Activated CD8-positive, alpha-beta memory T cell treated with anti-CD3 and anti-CD28 coated beads for 36 hours (primary cell): Measurements from ENCODE around the gene AQP6. TPM values are rescaled to one million over a fixed set of nuclear protein-coding genes. Genes with fewer than 3 reads are reported as not detected.

Experiments used
- CTCF ChIA-PET: fragments of 350-600 bp; sonication (Branson Sonifier 250); formaldehyde crosslinking; loops from one replicate; lab custom pipeline; 2021; ENCODE audit warnings: antibody characterized with exemption; lab: Charles Lee
- POLR2A ChIA-PET: fragments of 350-600 bp; sonication (Branson Sonifier 250); formaldehyde crosslinking; loops from one replicate; lab custom pipeline; 2021; ENCODE audit warnings: antibody characterized with exemption; lab: Charles Lee
- total RNA-seq, 2 experiments: library from RNA; stranded (reverse); gene quantifications; one replicate each; pipeline ENCODE4 v1.2.3, GENCODE V29; 2021

The AQP6 gene
- total RNA-seq = not detected

GRCh38 chr12:49972641-49973360, at the start of gene AQP6:
Gene AQP6, plus strand, starts transcription at chr12:49972947. Its CDS starts 227 bp downstream, at chr12:49973174.
- ChIA-PET POLR2A (no interaction called here), CTCF (no interaction called here)

- POLR2A ChIA-PET = no interaction called here
- CTCF ChIA-PET = no interaction called here
Measured at GRCh38 chr12:49923035-49923644, 49.6 kb upstream of the AQP6 start.

GRCh38 chr12:49923880-49924556, 48.7 kb upstream of the AQP6 start:
- POLR2A ChIA-PET = no interaction called here
- CTCF ChIA-PET = no interaction called here

GRCh38 chr12:49924628-49925246, 48.0 kb upstream of the AQP6 start:
- POLR2A ChIA-PET = no interaction called here
- CTCF ChIA-PET = no interaction called here

GRCh38 chr12:49925433-49926204, 47.1 kb upstream of the AQP6 start:
- ChIA-PET CTCF (interaction anchor here (1.0 kb wide), 1 partner anchor 161 kb away, joined by 3 read pairs; no protein-coding TSS in a partner anchor), POLR2A (no interaction called here)

GRCh38 chr12:49928471-49928870, 44.3 kb upstream of the AQP6 start:
- ChIA-PET POLR2A (no interaction called here), CTCF (interaction anchor here (0.6 to 1.5 kb wide), 4 partner anchors 15 to 51 kb away, joined by 3 to 7 read pairs (median 3); no protein-coding TSS in a partner anchor)

- ChIA-PET POLR2A (no interaction called here), CTCF (interaction anchor here (1.1 to 1.5 kb wide), 3 partner anchors 14 to 16 kb away, joined by 3 to 7 read pairs (median 3); no protein-coding TSS in a partner anchor)
Measured at GRCh38 chr12:49929581-49929980, 43.2 kb upstream of the AQP6 start.

- CTCF ChIA-PET = interaction anchor here (1.1 to 1.2 kb wide), 2 partner anchors 15 to 23 kb away, joined by 3 read pairs; no protein-coding TSS in a partner anchor
- POLR2A ChIA-PET = no interaction called here
Measured at GRCh38 chr12:49930515-49931288, 42.0 kb upstream of the AQP6 start.

- CTCF ChIA-PET = interaction anchor here (1.7 to 2.8 kb wide), 2 partner anchors 14 to 35 kb away, joined by 5 to 8 read pairs; no protein-coding TSS in a partner anchor
Measured at GRCh38 chr12:49932023-49932422, 40.7 kb upstream of the AQP6 start.

GRCh38 chr12:49932533-49933130, 40.1 kb upstream of the AQP6 start:
- POLR2A ChIA-PET = no interaction called here
- CTCF ChIA-PET = interaction anchor here (1.7 to 2.8 kb wide), 2 partner anchors 13 to 34 kb away, joined by 5 to 8 read pairs; no protein-coding TSS in a partner anchor

More at GRCh38 chr12:49932023-49932422, 40.7 kb upstream of the AQP6 start:
- POLR2A ChIA-PET = no interaction called here

- POLR2A ChIA-PET = no interaction called here
- CTCF ChIA-PET = interaction anchor here (0.7 to 2.8 kb wide), 3 partner anchors 9 to 170 kb away, joined by 4 to 8 read pairs (median 5); no protein-coding TSS in a partner anchor
Measured at GRCh38 chr12:49933796-49934195, 39.0 kb upstream of the AQP6 start.

- CTCF ChIA-PET = no interaction called here
- POLR2A ChIA-PET = no interaction called here
Measured at GRCh38 chr12:49934505-49934904, 38.2 kb upstream of the AQP6 start.

- POLR2A ChIA-PET = no interaction called here
- CTCF ChIA-PET = interaction anchor here (0.6 to 1.4 kb wide), 3 partner anchors 9 to 122 kb away, joined by 3 to 4 read pairs (median 4); no protein-coding TSS in a partner anchor
Measured at GRCh38 chr12:49936925-49937324, 35.8 kb upstream of the AQP6 start.

GRCh38 chr12:49937639-49938300, 35.0 kb upstream of the AQP6 start:
- CTCF ChIA-PET = interaction anchor here (0.6 to 1.4 kb wide), 3 partner anchors 8 to 121 kb away, joined by 3 to 4 read pairs (median 4); no protein-coding TSS in a partner anchor
- POLR2A ChIA-PET = interaction anchor here (0.6 kb wide), 1 partner anchor 83 kb away, joined by 3 read pairs; no protein-coding TSS in a partner anchor

GRCh38 chr12:49939307-49939706, 33.4 kb upstream of the AQP6 start:
- CTCF ChIA-PET = interaction anchor here (0.6 to 0.7 kb wide), 2 partner anchors 149 to 997 kb away, joined by 3 to 5 read pairs; no protein-coding TSS in a partner anchor

GRCh38 chr12:49939707-49940106, 33.0 kb upstream of the AQP6 start:
- POLR2A ChIA-PET = no interaction called here
- CTCF ChIA-PET = interaction anchor here (0.6 kb wide), 1 partner anchor 996 kb away, joined by 3 read pairs; no protein-coding TSS in a partner anchor

More at GRCh38 chr12:49939307-49939706, 33.4 kb upstream of the AQP6 start:
- POLR2A ChIA-PET = no interaction called here
